ENCODE measurements around the gene SLC30A7.

DNA sequence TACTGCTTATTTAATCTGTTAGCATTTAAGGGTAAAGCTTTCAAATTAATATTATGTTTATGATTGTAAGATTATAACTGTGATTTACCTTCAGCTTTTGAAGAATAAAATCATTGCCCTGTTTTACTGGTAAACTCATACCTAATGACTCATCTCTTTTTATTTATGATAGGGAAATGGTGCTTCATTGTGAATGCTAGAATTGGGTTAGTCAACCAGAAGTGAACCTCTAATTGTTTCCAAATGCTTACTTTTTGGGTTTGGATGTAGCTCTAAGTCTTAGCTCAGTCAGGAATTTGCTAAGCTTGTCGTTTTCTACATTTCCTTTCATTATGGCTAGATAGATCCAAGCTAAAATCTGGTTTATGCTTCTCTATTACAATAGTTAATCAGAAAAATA is 59.4 kb downstream of the SLC30A7 start:
- TF ChIP-seq, protein P1, sequence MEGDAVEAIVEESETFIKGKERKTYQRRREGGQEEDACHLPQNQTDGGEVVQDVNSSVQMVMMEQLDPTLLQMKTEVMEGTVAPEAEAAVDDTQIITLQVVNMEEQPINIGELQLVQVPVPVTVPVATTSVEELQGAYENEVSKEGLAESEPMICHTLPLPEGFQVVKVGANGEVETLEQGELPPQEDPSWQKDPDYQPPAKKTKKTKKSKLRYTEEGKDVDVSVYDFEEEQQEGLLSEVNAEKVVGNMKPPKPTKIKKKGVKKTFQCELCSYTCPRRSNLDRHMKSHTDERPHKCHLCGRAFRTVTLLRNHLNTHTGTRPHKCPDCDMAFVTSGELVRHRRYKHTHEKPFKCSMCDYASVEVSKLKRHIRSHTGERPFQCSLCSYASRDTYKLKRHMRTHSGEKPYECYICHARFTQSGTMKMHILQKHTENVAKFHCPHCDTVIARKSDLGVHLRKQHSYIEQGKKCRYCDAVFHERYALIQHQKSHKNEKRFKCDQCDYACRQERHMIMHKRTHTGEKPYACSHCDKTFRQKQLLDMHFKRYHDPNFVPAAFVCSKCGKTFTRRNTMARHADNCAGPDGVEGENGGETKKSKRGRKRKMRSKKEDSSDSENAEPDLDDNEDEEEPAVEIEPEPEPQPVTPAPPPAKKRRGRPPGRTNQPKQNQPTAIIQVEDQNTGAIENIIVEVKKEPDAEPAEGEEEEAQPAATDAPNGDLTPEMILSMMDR (conservative IDR thresholded peaks at IDR 0.05; ENCODE audit: low read depth, low read length): no peak
- no peak for TF ChIP-seq EZH2 (IDR thresholded peaks at IDR 0.05; ENCODE audit: borderline replicate concordance, low read depth, low read length, poor library complexity, severe bottlenecking)
